A549 (cell line): ENCODE results near the gene NME5. TPM values are rescaled to one million over a fixed set of nuclear protein-coding genes. Genes with fewer than 3 reads are reported as not detected.

Experiments
- ATAC-seq, 2 experiments: fragments of 200-7000 bp in 1 of 2; fragments of >200 bp in 1 of 2; cut with Nextera tagmentation in 1 of 2; cut with Tn5 transposase in 1 of 2; 3 replicates each; pipeline versions ENCODE4 v1.8.0 to v1.9.1; 2018 to 2020; ENCODE audit warnings: mild to moderate bottlenecking in 1 of 2, moderate library complexity in 1 of 2
- CTCF ChIA-PET: fragments of 300-600 bp; sonication (Branson Sonifier 250); formaldehyde crosslinking; extraction: SDS; loops from one replicate; lab custom pipeline; 2021; ENCODE audit warnings: antibody characterized with exemption, inconsistent platforms; lab: Yijun Ruan, JAX
- POLR2A ChIA-PET: fragments of 350-600 bp; formaldehyde crosslinking; extraction: SDS; loops from one replicate; lab custom pipeline; 2021; ENCODE audit warnings: antibody characterized with exemption, inconsistent platforms; lab: Yijun Ruan, JAX
- DNase-seq, 2 experiments: peaks; one replicate each; pipeline versions ENCODE4 v3.0.0 to v3.0.0-alpha.2; 2011 to 2016; ENCODE audit warnings: low read depth in 1 of 2, low spot score in 1 of 2
- FAIRE-seq: peaks from 2 replicates; lab custom pipeline; 2011; peaks lifted over from hg19 to GRCh38; lab: Jason Lieb, UNC
- H3K27ac ChIP-seq, 2 experiments: fragments of >200 bp; sonication (Bioruptor Twin); formaldehyde crosslinking; 3 replicates each; pipeline ENCODE4 v1.5.1; 2016 to 2017
- H3K4me1 ChIP-seq: fragments of >200 bp; sonication (Bioruptor Twin); formaldehyde crosslinking; 3 replicates; pipeline ENCODE4 v1.6.1; 2016
- H3K4me2 ChIP-seq: fragments of >200 bp; sonication (Bioruptor Twin); formaldehyde crosslinking; 3 replicates; pipeline ENCODE4 v1.6.1; 2016
- H3K4me3 ChIP-seq: fragments of >200 bp; sonication (Bioruptor Twin); formaldehyde crosslinking; 3 replicates; pipeline ENCODE4 v1.5.1; 2016
- H3K9me3 ChIP-seq: fragments of >200 bp; sonication (Bioruptor Twin); formaldehyde crosslinking; 3 replicates; pipeline ENCODE4 v1.6.1; 2016
- ATOH8 ChIP-seq: fragments of 250-450 bp; sonication (Bioruptor Pico); IDR thresholded peaks from 2 replicates; pipeline ENCODE4 v1.5.0; 2020; ENCODE audit warnings: low read depth, mild to moderate bottlenecking, moderate library complexity
- BHLHE40 ChIP-seq: IDR thresholded peaks from 2 replicates; pipeline ENCODE4 v1.6.1; 2012; ENCODE audit warnings: low read depth, low read length, inconsistent platforms
- EHMT2 ChIP-seq: fragments of 200-600 bp; sonication (generic); IDR thresholded peaks from 2 replicates; pipeline ENCODE4 v1.6.1; 2016; ENCODE audit warnings: antibody characterized with exemption, low read depth, mild to moderate bottlenecking, moderate library complexity
- ELK1 ChIP-seq: fragments of 150-350 bp; IDR thresholded peaks from 2 replicates; pipeline ENCODE4 v1.6.1; 2014; ENCODE audit warnings: low read depth, mild to moderate bottlenecking, low read length
- FOSB ChIP-seq: fragments of 250-450 bp; sonication (Bioruptor Pico); IDR thresholded peaks from 2 replicates; pipeline ENCODE4 v1.5.0; 2020; ENCODE audit warnings: mild to moderate bottlenecking, moderate library complexity
- HMGXB4 ChIP-seq: fragments of 250-450 bp; sonication (Bioruptor Pico); IDR thresholded peaks from 2 replicates; pipeline ENCODE4 v1.5.0; 2021; ENCODE audit warnings: mild to moderate bottlenecking, moderate library complexity, borderline replicate concordance
- HOXA7 ChIP-seq: fragments of 250-450 bp; sonication (Bioruptor Pico); IDR thresholded peaks from 2 replicates; pipeline ENCODE4 v1.5.0; 2020; ENCODE audit warnings: mild to moderate bottlenecking, moderate library complexity
- HOXB13 ChIP-seq: fragments of 250-450 bp; sonication (Bioruptor Pico); IDR thresholded peaks from 2 replicates; pipeline ENCODE4 v1.5.0; 2020; ENCODE audit warnings: low read depth, mild to moderate bottlenecking, moderate library complexity
- JUN ChIP-seq, 2 experiments: fragments of >200 bp; sonication (Bioruptor Twin); formaldehyde crosslinking; IDR thresholded peaks; 2 replicates in 1 of 2; 3 replicates in 1 of 2; pipeline ENCODE4 v1.6.1; 2016 to 2017
- MAX ChIP-seq: IDR thresholded peaks from 2 replicates; pipeline ENCODE4 v1.6.1; 2012
- NR3C1 ChIP-seq: fragments of >200 bp; sonication (Bioruptor Twin); formaldehyde crosslinking; IDR thresholded peaks from 3 replicates; pipeline ENCODE4 v1.6.1; 2017
- PBX3 ChIP-seq: IDR thresholded peaks from 2 replicates; pipeline ENCODE4 v1.6.1; 2012
- PHF8 ChIP-seq: fragments of 200-600 bp; sonication (generic); IDR thresholded peaks from 2 replicates; pipeline ENCODE4 v1.6.1; 2016; ENCODE audit warnings: low read depth, mild to moderate bottlenecking, antibody characterized with exemption, moderate library complexity, borderline replicate concordance
- SMC3 ChIP-seq: fragments of >200 bp; sonication (Bioruptor Twin); formaldehyde crosslinking; IDR thresholded peaks from 3 replicates; pipeline ENCODE4 v1.6.1; 2018; ENCODE audit warnings: inconsistent platforms
- ZC3H11A ChIP-seq: fragments of 450-650 bp; IDR thresholded peaks from 2 replicates; pipeline ENCODE4 v1.6.1; 2014; ENCODE audit warnings: antibody characterized with exemption, mild to moderate bottlenecking
- WGBS: methylation state at CpG from one replicate; pipeline ENCODE4 v1.1.6; 2017; ENCODE audit errors: missing lambda C conversion rate; 5-methylcytosine and 5-hydroxymethylcytosine counted together
- polyA plus RNA-seq, 4 experiments: library from polyadenylated mRNA; depleted of rRNA in 3 of 4; stranded (reverse); fragments of >200 nt; fragmentation: RNase III in 1 of 4; extraction: RNeasy Plus Mini Kit Qiagen cat#74134 plus additional on column Dnase treatment in 1 of 4; gene quantifications; 2 replicates in 3 of 4; 3 replicates in 1 of 4; pipeline ENCODE4 v1.2.3, GENCODE V29; 2011 to 2017
- TF ChIP-seq, protein P1 (sequence below): fragments of >200 bp; sonication (Bioruptor Twin); formaldehyde crosslinking; IDR thresholded peaks from 3 replicates; pipeline ENCODE4 v1.6.1; 2016

NME5 gene
- polyA plus RNA-seq, 2 of the 4 experiments (the other 2 are of a cell fraction) = not detected

DNA sequence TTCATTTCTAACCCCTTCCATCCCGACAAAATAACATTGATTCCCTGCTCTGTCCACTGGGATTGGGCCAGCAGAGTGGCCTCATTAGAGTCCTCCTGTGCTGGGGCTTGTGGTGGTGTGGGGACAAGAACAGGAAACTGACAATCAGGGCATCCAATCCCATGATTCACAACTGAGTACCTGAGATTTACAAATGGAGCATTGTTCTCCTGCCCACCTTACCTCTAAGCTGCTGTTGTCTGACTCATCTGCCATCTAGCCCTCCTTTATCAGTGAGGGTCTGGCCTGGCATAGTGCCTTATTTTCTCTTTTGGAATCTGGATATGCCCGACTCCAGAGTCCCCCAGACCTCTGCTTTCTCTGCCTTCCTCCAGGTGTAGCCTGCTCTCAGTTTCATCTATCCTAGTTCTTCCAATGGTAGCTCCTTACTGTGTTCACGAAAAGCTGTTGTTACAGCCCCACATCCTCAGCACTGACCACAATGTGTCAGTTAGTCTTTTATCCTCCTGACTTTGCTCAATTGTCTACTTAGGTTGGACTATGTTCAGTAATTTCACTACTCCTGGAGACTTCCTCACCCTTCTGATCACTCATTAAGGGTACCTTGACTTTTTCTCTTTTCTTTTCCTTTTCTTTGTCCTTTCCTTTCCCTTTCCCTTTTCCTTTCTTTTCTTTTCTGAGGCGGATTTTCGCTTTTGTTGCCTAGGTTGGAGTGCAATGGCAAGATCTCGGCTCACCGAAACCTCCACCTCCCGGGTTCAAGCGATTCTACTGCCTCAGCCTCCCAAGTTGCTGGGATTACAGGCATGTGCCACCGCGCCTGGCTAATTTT lies 42.0 kb downstream of the NME5 start (continued):
- no peak for TF ChIP-seq ELK1
- no peak for TF ChIP-seq PHF8
- no peak for TF ChIP-seq JUN (IDR thresholded peaks at IDR 0.05)
- no peak for TF ChIP-seq HOXB13 (CRISPR knock-in tag)

DNA sequence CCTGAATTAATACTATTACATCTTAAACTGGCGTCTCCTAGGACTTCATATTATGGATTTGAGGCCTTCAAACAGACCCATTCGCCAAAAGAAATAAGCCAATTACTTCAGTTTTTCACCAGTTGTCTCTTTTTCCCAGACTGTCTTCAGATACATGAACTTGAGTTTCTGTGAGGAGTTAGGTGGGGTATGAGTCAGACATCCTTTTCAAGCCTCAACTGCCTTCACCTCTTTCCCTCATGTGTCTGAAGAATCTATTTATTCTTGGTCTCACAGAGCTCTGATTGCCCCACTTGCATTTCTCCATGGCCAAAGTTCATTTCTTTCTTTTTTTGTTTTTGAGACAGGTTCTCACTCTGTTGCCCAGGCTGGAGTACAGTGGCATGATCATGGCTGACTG lies 42.9 kb downstream of the NME5 start:
- POLR2A ChIA-PET = no interaction called here
- no peaks in the 10 kb centered on the region for H3K9me3 ChIP-seq
- TF ChIP-seq FOSB (CRISPR knock-in tag) = no peak
- TF ChIP-seq MAX = no peak
- TF ChIP-seq ELK1 = no peak
- TF ChIP-seq EHMT2 = no peak
- TF ChIP-seq, all 56 proteins: peak for 0
- ATAC-seq = no peak
- WGBS = 88% methylated on average over 2 of the region's 2 CpGs
- CTCF ChIA-PET = interaction anchor here (1.1 to 1.3 kb wide), 2 partner anchors 15 to 27 kb away, joined by 3 to 4 read pairs; no protein-coding TSS in a partner anchor
- H3K27ac ChIP-seq = no peak overlapping the region
- no peak overlapping the region for H3K4me2 ChIP-seq
- no peak for DNase-seq
- FAIRE-seq = no peak
- no peaks in the 10 kb centered on the region for H3K4me1 ChIP-seq
- H3K4me3 ChIP-seq = no peak overlapping the region

- TF ChIP-seq ZC3H11A (no peak), NR3C1 (no peak), MAX (no peak), HMGXB4 (CRISPR knock-in tag) (no peak), ATOH8 (CRISPR knock-in tag) (no peak), BHLHE40 (no peak), HOXA7 (CRISPR knock-in tag) (no peak), PBX3 (no peak), SMC3 (no peak)
- TF ChIP-seq, protein P1, sequence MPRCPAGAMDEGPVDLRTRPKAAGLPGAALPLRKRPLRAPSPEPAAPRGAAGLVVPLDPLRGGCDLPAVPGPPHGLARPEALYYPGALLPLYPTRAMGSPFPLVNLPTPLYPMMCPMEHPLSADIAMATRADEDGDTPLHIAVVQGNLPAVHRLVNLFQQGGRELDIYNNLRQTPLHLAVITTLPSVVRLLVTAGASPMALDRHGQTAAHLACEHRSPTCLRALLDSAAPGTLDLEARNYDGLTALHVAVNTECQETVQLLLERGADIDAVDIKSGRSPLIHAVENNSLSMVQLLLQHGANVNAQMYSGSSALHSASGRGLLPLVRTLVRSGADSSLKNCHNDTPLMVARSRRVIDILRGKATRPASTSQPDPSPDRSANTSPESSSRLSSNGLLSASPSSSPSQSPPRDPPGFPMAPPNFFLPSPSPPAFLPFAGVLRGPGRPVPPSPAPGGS = no peak
- CTCF ChIA-PET = interaction anchor here (1.1 kb wide), 1 partner anchor 9 kb away, joined by 3 read pairs; no protein-coding TSS in a partner anchor
- Histone ChIP-seq H3K4me2 (no peak overlapping the region), H3K9me3 (no peaks in the 10 kb centered on the region), H3K4me1 (no peaks in the 10 kb centered on the region), H3K27ac (no peak overlapping the region), H3K4me3 (no peak overlapping the region)
- POLR2A ChIA-PET = no interaction called here
- no peak for FAIRE-seq
- no peak for DNase-seq
- no peak; a peak in 1 of 6 replicates for ATAC-seq
- 47% methylated on average over 4 of the region's 4 CpGs for WGBS
Observed at GRCh38 chr5:138095100-138095907, 43.9 kb downstream of the NME5 start.
